Ramos (cell line): Measurements from ENCODE around the gene FRMD5.
"Not testable (repeated sequence)": the region's sequence is repeated elsewhere in the genome, so short reads cannot be mapped to it uniquely, and the experiment has no call there.

ENCODE experiments used
- in situ Hi-C: fragments of 300-500 bp; cut with MboI; formaldehyde crosslinking; loops from one replicate; pipeline ENCODE4 v1.14.3; 2022; ENCODE audit warnings: low sequenced_read_pairs; ENCODE audit not compliant: unreplicated experiment

FRMD5 gene

GRCh38 chr15:43826029-43826507 is 369.0 kb downstream of the FRMD5 start:
- in situ Hi-C loops, result no loop called here

DNA sequence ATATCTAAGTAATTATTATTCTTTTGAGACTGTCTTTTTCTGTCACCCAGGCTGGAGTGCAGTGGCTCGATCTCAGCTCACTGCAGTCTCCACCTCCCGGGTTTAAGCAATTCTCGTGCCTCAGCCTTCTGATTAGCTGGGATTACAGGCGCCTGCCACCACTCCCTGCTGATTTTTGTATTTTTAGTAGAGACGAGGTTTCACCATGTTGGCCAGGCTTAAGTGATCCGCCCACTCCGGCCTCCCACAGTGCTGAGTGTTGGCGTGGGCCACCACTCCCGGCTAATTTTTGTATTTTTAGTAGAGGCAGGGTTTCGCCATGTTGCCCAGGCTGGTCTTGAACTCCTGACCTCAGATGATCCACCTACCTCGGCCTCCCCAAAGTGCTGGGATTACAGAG is 369.8 kb downstream of the FRMD5 start:
- in situ Hi-C loops, result not testable (repeated sequence)

- in situ Hi-C loops, result no loop called here
These were observed 370.5 kb downstream of the FRMD5 start, which contains the start of gene MFAP1 for GRCh38 chr15:43824302-43825246. Gene MFAP1 (minus strand): TSS chr15:43824690. CDS start chr15:43824569, 121 bp downstream.

GRCh38 chr15:43821505-43821904 is 373.6 kb downstream of the FRMD5 start:
- in situ Hi-C loops, result no loop called here
